Fibroblast of lung (primary cell): ENCODE measurements around the gene TMEM176B.

ENCODE experiments used
- EZH2 ChIP-seq: IDR thresholded peaks from 2 replicates; pipeline ENCODE4 v1.5.1; 2012; ENCODE audit warnings: low read length, control low read depth, mild to moderate bottlenecking; ENCODE audit errors: missing control alignments
- TF ChIP-seq, protein P1 (sequence below), 2 donors: IDR thresholded peaks in 1 of 2; conservative IDR thresholded peaks in 1 of 2; 1 replicate in 1 of 2; 2 replicates in 1 of 2; pipeline ENCODE4 v1.5.1; 2011 to 2012; ENCODE audit warnings: low read length in 2 of 2, control low read depth in 1 of 2, inconsistent platforms in 1 of 2, low read depth in 1 of 2, mild to moderate bottlenecking in 1 of 2

DNA sequence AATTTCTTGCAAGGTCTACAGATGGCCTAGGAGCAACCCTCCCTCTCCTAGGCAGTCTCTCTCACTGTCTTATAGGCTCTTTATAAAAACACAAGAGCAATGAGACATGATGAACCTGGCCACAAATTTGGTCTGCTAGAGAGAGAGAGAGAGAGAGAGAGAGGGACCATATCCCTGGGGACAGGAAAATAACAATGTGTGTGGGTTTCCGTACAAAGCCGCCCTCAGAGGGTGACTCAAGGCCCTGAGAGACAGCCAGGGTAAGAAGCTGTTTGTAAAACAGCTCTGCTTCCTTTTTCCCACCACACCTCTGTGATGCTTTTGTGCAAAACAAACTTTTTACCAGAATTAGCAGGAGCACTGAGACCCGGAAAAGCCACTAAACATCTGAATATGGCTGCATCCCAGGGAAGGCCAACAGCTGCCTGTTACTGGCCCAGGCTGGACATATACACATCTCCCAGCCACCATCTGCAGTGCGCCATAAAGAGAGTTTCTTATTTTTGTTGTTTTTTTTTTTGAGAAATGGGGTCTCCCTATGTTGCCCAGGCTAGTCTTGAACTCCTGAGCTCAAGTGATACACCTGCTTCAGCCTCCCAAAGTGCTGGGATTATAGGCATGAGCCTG lies 44.6 kb downstream of the TMEM176B start:
- TF ChIP-seq, protein P1, sequence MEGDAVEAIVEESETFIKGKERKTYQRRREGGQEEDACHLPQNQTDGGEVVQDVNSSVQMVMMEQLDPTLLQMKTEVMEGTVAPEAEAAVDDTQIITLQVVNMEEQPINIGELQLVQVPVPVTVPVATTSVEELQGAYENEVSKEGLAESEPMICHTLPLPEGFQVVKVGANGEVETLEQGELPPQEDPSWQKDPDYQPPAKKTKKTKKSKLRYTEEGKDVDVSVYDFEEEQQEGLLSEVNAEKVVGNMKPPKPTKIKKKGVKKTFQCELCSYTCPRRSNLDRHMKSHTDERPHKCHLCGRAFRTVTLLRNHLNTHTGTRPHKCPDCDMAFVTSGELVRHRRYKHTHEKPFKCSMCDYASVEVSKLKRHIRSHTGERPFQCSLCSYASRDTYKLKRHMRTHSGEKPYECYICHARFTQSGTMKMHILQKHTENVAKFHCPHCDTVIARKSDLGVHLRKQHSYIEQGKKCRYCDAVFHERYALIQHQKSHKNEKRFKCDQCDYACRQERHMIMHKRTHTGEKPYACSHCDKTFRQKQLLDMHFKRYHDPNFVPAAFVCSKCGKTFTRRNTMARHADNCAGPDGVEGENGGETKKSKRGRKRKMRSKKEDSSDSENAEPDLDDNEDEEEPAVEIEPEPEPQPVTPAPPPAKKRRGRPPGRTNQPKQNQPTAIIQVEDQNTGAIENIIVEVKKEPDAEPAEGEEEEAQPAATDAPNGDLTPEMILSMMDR (conservative IDR thresholded peaks at IDR 0.05 in 1 of 2, IDR thresholded peaks at IDR 0.05 in 1 of 2; ENCODE audit: low read depth in 1 of 2, low read length in 2 of 2) = no peak
- no peak for TF ChIP-seq EZH2
